HG02884 (cell line): ENCODE results near the gene CBX1.
"Not testable (repeated sequence)": the region's sequence is repeated elsewhere in the genome, so short reads cannot be mapped to it uniquely, and the experiment has no call there.

ENCODE experiments used
- ATAC-seq: cut with Tn5 transposase; IDR thresholded peaks from one replicate; pipeline ENCODE4 v1.9.1; 2021; ENCODE audit warnings: mild to moderate bottlenecking, moderate library complexity; ENCODE audit not compliant: unreplicated experiment

CBX1 gene

DNA sequence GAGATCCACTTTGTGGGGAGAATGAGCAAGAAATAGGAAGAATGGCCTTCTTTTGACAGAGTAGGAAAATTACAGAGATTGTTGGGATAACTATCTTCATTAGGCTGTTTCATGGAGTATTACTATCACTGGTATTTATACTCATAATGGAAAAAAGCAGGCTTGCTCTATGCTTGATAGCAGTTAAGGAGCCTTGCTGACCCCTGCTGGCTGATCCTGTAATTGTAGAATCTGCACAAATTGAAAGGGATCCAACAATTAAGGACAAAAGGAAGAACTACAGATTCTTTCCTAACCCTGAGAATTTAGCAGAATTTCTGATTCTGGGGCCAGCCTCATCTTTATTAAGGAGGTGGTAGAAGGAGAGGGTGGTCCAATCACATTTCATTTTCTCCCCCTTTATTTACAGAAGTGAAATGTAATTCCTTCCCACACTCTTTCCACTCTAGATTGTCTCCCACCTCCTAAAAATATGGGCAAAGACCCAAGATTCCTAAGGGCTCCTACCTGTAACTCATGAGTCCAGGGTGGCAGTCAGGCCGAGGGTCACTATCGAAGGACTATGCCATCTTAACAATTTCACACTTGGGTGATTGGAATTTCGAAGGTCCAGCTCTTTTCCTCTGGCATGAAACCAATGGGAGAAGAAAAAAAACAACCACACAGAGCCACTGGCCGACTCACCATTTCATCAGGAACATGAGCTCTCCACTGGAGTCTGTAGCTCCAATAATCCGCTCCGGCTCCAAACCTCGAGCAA, 26.8 kb downstream of the CBX1 start:
- no peak for ATAC-seq

DNA sequence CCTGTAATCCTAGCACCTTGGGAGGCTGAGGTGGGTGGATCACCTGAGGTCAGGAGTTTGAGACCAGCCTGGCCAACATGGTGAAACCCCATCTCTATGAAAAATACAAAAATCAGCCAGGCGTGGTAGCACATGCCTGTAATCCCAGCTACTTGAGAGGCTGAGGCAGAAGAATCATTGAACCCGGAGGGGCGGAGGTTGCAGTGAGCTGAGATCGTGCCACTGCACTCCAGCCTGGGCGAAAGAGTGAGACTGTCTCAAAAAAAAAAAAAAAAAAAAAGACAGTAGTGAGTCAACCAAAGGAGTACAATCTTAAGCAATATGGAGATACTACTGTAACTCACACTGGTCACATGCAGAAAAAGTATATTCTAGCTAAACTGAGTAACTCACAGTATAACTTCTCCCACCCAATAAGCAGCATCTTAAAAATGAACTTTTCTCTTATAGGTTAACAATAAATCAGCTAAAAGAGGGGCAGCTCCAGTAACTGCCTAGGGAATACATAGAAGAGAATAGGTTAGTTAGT, 27.6 kb downstream of the CBX1 start:
- not testable (repeated sequence) for ATAC-seq

DNA sequence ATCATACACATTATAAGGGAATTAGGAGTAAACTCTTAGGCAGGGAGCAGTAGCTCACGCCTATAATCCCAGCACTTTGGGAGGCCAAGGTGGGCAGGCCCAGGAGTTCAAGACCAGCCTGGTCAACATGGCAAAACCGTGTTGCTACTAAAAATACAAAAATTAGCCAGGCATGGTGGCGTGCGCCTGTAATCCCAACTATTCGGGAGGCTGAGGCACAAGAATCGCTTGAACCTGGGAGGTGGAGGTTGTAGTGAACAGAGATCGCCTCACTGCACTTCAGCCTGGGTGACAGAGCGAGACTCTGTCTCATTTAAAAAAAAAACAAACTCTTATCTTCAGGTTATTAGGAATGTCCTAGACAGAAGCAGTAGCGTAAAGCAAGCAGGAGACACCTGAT, 28.5 kb downstream of the CBX1 start:
- ATAC-seq: not testable (repeated sequence)

DNA sequence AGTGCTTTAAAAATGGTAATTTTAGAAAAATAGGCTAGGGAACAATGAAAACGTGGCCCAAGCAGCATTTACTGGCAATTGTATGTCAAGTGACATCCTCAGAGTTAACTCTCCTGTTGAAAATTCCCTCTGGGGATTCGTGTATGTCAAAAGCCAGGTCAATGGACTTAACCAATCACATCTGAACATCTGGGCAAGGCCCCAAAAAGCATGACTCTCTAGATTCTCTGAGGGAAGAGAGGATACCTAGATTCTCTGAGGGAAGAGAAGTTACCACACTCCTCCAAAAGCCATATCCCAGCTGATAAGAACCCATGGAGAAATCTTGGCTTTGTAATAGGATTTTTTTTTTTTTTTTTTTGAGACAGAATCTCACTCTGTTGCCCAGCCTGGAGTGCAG, 29.6 kb downstream of the CBX1 start:
- ATAC-seq: no peak

DNA sequence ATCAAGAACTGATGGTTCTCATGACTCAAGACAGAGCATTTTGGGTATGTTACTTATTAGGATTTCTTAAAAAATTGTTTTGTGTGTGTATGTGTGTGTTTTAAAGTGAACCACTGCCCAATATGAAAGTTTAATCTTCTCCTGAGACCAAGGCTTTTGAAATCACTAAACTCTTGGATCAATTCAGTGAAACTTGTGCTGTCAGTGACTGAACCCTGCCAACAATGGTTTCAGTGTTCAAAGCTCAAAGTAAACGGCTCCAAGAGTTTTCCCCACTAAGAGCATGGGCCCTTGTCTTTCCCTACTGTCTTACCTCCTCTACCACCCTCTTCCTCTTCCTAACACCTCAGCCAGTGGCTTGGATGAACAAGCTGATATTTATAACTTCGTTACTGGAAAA, 31.1 kb downstream of the CBX1 start:
- ATAC-seq: no peak

DNA sequence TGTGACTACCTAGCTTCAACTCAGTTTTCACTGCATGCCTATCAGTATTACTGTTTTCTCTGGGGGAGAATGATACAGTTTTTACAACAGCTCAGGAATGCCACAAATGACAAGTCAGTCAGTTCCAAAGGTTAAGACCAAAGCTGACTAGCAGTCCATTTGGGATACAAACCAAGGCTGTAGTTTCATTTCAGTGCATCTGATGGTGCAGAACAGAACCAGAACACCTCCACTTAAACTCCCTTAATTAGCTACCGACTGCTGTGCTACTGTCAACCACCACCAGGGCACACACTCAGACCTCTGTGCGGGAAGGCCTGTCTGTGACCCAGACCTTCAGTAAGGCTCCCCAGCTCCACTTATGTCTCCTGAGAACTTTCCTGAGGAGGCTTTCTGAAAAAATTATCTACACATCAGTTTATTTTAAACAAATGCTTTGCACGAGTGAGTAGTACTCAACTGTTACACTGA, 32.8 kb downstream of the CBX1 start:
- ATAC-seq: no peak

DNA sequence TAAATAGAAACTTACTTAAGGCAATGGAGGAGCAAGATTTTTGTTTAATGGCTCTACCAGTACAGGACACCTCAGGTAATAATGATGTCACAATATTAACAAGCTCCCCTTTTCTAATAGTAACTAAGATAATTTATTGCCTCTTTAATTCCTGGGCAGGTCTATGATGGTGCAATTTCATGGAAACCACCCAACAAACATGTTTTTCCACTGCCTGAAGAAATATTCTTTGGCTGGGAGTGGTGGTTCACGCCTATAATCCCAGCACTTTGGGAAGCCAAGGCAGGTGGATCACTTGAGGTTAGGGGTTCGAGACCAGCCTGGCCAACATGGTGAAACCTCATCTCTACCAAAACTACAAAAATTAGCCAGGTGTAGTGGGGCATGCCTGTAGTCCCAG, 33.5 kb downstream of the CBX1 start:
- not testable (repeated sequence) for ATAC-seq

DNA sequence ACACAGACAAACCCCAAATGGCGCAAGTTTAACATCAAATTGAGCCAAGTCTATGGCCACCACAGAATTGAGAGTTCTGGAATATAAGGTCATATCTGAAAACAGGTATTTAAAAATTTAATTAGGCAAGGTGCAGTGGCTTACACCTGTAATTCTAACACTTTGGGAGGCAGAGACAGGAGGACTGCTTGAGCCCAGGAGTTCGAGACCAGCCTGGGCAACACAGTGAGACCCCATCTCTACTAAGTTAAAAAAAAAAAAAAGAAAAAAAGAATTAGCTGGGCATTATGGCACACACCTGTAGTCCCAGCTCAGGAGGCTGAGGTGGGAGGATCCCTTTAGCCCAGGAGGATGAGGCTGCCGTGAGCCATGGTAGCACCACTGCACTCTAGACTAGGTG, 34.0 kb downstream of the CBX1 start:
- no peak for ATAC-seq

DNA sequence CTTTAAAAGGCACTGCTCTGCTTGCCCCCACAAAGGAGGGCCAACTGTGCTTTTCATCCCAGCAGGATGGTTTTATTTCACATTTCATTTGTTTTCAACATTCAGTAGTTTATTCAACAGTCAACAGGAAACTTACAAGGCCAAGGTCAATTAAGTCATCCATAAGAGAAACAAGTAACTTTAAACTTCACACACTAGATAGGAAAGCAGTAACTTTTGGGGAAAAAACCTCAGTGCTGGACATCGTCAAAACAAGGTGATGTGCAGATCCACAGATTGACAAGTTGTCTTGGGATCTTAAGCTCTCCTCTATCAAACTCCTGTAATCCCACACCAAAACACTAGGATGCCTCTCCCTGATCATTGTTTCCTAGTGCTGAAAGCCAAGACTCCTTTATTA, 34.6 kb downstream of the CBX1 start:
- ATAC-seq: no peak

DNA sequence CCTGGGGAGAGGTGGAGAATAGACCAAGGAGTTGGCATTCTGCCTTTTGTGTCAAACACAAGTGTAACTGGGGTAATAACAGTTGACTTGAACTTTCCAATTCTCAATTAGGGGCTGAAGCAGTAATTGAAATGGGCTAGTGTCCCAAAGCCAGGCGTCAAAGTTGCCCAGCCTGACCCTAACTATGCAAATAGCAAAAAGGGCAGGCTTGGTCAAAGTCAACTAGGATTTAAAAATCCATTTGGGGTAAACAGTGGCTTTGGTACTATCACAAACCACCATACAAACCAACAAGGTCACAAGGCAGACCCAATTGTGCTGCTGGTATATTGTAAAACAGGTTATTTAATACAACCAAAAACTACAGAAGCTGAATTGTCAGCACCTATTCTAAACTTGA, 35.1 kb downstream of the CBX1 start:
- no peak for ATAC-seq

DNA sequence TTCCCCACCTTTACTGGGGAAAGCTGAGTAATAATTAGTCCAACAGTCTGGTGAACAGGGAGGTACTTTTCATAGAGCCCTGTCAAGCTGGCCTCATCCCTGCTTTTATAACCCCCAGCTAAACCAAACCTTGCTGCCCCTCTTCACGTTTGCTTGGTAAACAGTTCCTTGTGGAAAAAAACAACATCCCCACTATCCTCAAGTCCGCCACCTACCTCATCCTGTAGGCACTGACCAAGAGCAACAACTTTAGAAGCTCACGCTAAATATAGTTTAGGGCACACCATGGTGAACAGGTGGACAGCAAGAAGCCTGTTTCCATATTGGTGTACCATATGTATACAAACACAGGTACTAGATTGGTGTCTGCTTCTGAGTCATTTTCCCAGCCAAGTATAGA, 36.6 kb downstream of the CBX1 start:
- ATAC-seq: no peak

DNA sequence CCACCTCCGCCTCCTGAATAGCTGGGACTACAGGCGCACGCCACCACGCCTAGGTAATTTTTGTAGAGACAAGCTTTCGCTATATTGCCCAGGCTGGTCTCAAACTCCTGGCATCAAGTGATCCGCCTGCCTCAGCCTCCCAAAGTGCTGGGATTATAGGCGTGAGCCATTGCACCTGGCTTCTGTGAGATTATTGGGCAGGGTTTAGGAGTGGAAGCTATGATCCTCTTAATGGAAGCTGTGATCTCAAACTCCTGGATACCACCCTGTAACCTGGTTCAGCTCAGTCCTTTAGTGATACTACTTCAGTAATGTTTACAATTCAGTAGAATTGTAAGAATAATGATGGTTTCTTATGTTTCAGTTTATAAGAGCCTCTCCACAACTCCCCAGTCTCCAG, 39.0 kb downstream of the CBX1 start:
- no peak for ATAC-seq

DNA sequence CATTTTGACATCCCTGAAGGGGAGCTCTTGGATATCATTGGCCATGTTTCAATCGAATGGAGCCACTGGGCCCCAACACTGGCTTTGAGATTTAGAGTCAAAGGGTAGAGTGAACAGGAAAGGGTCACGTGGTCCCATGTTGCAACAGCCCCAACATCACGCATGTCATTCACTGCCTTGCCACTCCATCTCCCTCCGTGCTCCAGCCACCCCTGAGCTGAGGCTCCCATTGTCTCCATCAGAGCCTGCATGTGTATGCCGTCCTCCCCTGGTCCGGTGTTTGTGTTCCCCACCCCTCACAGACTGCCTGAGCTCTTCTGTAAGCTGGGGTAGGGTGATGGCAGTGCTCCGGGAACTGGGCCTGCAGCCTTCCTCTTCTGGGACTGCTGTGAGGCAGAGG, 41.0 kb downstream of the CBX1 start:
- ATAC-seq: no peak

DNA sequence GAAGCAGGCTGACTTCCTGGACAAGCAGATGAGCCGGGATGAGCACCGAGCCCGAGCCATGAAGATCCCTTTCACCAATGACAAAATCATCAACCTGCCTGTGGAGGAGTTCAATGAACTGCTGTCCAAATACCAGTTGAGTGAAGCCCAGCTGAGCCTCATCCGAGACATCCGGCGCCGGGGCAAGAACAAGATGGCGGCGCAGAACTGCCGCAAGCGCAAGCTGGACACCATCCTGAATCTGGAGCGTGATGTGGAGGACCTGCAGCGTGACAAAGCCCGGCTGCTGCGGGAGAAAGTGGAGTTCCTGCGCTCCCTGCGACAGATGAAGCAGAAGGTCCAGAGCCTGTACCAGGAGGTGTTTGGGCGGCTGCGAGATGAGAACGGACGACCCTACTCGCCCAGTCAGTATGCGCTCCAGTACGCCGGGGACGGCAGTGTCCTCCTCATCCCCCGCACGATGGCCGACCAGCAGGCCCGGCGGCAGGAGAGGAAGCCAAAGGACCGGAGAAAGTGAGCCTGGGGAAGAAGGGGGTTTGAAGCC, 42.1 kb downstream of the CBX1 start:
- no peak for ATAC-seq

DNA sequence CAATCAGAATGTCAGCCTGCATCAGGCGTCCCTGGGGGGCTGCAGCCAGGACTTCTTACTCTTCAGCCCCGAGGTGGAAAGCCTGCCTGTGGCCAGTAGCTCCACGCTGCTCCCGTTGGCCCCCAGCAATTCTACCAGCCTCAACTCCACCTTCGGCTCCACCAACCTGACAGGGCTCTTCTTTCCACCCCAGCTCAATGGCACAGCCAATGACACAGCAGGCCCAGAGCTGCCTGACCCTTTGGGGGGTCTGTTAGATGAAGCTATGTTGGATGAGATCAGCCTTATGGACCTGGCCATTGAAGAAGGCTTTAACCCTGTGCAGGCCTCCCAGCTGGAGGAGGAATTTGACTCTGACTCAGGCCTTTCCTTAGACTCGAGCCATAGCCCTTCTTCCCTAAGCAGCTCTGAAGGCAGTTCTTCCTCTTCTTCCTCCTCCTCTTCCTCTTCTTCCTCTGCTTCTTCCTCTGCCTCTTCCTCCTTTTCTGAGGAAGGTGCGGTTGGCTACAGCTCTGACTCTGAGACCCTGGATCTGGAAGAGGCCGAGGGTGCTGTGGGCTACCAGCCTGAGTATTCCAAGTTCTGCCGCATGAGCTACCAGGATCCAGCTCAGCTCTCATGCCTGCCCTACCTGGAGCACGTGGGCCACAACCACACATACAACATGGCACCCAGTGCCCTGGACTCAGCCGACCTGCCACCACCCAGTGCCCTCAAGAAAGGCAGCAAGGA, 42.7 kb downstream of the CBX1 start:
- no peak for ATAC-seq

DNA sequence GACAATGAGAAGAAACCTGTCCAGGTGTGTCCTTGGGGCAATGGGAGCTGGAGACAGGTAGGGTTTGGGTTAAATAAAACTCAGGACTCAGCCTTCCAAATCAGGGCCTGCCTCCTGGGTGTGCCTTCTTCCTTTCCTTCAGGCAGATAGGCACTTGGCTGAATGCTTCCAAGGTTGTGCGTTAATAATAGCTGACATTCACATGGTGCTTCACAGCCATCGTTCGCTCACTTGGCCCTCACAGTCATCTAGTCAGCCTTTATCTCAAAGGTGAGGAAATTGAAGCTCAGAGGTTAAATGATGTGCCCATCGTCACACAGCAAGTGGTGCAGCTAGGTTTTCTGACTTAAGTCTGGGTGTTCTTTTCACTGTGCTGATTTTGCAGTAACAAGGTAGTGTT, 43.7 kb downstream of the CBX1 start:
- no peak for ATAC-seq

DNA sequence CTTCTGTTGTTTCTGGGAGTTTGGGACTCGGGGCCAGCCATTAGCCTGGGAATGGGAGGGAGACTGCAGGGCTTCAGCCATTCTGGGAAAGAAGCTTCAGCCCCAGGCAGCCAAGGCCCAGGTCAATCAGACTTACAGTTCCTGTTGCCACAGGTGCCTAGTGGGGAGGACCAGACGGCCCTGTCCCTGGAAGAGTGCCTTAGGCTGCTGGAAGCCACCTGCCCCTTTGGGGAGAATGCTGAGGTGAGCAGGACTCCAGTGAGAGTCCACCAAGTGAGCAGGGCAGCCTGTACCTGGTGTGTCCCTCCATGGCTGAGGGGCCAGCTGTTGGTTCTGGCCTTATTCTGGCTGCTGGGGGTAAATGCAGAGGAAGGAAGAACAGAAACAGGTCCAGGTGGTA, 44.4 kb downstream of the CBX1 start:
- ATAC-seq: no peak

DNA sequence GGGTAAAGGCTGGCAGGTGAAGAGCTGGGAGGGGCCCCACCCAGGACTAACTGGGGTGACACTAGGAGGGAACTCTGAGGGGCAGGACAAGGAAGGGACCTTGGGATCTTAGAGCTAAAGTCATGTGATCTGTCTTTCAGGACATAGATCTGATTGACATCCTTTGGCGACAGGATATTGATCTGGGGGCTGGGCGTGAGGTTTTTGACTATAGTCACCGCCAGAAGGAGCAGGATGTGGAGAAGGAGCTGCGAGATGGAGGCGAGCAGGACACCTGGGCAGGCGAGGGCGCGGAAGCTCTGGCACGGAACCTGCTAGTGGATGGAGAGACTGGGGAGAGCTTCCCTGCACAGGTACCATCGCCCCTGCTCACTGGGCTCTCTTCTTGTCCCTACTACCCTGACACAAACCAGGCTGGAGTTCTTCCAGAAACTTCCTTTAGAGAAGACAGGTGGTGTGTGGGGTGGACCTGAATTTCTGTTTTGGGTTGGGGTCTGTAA, 45.0 kb downstream of the CBX1 start:
- no peak for ATAC-seq

DNA sequence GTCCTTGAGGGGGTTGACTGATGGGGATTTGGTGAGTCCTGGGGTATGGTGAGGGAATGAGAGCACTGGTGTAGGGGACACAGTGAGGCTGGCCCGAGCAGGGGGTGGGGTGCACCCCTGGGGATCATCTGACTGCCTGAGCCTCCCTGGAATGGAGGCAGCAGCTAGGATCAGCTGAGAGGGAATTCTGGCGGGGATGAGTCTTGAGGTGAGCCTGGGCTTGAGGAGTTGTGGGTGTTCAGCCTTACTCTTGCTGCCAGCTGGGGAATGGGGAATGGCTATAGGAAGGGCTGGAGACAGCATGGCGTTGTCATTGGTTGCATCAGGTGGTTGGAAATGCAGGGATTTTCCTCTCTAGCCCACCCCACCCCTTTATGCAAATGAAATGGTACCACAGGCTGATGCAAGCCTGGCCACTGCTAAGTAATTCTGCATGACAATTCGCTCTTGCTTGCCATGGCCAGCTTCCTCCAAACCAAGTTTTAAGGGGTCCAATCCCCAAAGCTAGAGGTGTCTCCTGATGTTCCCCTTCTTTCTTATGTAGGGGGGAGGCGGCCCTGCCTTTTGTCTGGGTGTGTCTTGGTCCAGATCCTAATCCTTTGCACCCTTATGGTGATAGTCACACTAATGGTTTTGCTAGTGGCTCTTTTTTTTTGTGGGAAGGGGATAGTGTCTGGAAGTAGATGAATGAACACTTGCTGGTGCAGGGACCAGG, 45.6 kb downstream of the CBX1 start:
- ATAC-seq: no peak

DNA sequence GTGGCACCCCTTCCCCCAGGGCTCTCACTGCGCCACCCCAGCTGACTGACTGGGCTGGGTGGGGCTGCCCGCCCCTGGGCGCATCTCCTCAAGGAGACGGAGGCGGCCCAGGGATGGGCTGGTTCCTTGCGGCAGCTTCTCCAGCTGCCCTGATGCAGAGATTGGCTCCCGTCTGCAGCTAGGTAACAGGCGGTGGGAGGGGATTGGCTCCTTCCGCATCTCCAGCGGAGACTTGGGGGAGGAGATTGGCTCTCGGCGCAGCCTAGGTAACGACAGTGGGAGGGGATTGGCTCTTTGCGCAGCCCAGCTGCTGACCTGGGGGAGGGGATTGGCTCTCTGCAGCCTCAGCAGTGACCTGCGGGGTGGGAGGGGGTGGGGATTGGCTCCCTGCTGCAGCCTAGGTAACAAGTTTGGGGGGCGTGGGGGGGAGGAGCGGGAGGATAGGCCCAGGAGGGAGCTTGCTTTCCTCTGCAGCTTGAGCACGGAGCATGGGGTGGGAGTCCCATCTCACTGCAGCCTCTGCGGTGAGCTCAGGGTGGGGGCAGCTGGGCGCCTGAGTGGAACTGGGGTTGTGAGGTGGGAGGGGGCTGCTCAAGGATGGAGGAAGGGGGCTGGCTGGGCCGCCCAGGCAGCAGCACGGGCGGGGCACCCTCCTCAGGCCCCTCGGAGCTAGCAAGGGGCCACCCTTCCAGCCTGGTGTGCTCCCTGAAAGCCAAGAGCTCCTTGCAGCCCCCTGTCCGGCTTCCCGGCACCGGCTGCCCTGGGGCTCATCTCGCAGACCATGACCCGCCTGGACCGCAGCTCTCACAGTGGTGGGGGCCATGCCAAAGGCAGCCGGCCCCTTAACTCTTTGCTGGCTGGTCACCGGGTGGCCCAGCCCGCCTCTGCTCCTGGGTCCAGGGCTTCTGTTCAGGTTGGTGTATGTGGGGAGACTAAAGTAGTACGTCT, 46.8 kb downstream of the CBX1 start:
- no peak for ATAC-seq
